Cardiac fibroblast (primary cell): ENCODE measurements around the gene MSX2.

ENCODE experiments used
- DNase-seq, 2 donors: peaks; one replicate each; pipeline versions ENCODE4 v3.0.0 to v3.0.0-alpha.2; 2010; ENCODE audit warnings: low read depth in 2 of 2
- H3K4me3 ChIP-seq, 2 donors: replicated peaks in 1 of 2; 1 replicate in 1 of 2; 2 replicates in 1 of 2; pipeline ENCODE4 v1.5.1; 2011; ENCODE audit warnings: low read depth in 2 of 2, low read length in 2 of 2, mild to moderate bottlenecking in 2 of 2, moderate library complexity in 1 of 2
- TF ChIP-seq, protein P1 (sequence below): IDR thresholded peaks from one replicate; pipeline ENCODE4 v1.5.1; 2011; ENCODE audit warnings: low read depth, mild to moderate bottlenecking, low read length, inconsistent platforms

Gene MSX2

DNA sequence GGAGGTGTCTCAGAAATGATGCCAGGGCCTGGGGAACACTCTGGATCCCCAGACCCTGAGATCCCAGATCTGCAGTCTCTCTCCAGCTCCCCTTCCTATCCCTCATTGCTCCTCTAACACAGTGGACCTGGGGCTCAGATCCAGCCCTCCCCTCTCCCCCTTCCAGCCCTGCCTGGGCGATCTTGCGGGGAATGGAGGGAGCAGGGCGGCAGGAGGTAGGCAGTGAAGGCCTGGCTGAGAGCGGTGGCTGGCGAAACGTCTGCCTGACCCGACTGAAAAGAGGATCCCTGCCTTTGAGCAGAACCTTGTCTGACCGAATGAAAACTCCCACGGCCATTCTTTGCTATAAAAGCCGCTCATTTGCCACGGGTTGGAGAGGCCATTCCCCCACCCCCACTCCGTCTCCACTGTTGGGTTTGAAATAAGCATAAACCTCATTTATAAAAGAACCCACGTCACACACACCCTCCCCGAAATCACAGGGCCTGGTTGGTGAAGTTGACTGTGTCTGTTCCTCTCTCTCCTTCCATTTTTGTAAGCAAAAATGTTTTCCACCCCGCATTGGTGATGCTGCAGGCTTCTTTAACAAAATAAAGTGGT is 8.8 kb downstream of the MSX2 start:
- TF ChIP-seq, protein P1, sequence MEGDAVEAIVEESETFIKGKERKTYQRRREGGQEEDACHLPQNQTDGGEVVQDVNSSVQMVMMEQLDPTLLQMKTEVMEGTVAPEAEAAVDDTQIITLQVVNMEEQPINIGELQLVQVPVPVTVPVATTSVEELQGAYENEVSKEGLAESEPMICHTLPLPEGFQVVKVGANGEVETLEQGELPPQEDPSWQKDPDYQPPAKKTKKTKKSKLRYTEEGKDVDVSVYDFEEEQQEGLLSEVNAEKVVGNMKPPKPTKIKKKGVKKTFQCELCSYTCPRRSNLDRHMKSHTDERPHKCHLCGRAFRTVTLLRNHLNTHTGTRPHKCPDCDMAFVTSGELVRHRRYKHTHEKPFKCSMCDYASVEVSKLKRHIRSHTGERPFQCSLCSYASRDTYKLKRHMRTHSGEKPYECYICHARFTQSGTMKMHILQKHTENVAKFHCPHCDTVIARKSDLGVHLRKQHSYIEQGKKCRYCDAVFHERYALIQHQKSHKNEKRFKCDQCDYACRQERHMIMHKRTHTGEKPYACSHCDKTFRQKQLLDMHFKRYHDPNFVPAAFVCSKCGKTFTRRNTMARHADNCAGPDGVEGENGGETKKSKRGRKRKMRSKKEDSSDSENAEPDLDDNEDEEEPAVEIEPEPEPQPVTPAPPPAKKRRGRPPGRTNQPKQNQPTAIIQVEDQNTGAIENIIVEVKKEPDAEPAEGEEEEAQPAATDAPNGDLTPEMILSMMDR: no peak
- no peak overlapping the region for H3K4me3 ChIP-seq
- DNase-seq: no peak

DNA sequence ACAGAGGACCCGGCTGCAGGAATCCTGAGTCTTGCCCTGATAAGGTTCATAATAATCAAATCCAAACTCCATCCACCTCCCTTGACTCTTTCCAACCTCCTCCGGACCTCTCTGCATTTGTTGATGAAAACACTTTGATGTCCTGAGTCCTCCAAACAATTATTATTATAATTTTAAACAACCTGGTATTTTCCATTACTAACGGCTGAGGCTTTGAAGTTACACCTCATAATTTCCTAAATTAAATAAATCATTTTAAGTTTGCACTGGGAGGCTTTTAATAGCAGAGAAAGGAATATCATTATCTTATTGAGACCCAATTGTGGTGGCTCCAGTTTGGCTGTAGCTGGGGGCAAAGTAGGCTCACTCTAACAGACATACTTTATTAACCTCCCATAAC is 9.5 kb downstream of the MSX2 start:
- DNase-seq: no peak
- no peak overlapping the region for H3K4me3 ChIP-seq
- TF ChIP-seq, protein P1: no peak

DNA sequence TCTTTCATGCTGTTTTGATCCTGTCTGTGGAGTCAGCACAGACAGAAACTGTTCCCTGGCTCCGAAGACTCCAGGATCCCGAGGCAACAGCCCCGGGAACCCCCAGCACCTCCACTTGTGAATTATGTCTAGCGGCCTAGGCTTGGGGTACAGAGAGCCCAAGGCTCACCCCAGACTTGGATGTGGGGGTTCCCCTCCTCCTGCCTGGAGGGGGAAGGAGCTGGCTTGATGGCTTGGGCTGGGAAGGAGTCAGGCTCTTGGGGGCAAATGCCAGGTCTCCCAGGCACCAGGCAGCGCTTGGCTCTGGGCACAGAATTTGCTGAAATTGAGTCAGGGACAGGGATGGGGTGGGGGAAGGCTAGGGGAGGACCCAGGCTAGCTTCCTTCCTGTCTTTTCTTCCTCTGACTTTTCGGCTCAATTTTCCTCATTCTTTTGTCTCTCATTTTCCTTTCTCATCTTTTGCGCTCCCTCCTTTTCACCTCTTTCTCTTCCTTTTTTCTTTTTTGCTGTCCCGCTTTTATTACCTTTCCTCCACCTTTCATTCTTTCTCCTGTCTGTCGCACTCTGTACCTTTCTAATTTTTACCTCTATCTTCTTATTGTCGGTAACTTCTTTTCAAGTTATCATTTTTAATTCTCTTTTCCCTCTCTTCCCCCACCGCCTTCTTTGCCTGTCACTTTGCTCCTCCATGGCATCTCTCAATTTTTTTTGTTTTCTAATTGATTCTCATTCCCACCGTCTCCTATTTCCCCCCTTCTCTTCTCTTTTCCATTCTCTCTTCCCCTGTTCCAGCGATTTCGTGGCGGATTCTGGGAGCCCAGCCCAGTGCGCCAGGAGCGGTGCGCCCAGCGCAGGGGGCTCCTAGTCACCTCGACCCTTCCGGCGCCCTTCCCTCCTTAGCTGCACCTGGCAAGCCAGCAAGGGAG is 10.5 kb downstream of the MSX2 start:
- DNase-seq: no peak
- TF ChIP-seq, protein P1: no peak
- H3K4me3 ChIP-seq: no peak overlapping the region

DNA sequence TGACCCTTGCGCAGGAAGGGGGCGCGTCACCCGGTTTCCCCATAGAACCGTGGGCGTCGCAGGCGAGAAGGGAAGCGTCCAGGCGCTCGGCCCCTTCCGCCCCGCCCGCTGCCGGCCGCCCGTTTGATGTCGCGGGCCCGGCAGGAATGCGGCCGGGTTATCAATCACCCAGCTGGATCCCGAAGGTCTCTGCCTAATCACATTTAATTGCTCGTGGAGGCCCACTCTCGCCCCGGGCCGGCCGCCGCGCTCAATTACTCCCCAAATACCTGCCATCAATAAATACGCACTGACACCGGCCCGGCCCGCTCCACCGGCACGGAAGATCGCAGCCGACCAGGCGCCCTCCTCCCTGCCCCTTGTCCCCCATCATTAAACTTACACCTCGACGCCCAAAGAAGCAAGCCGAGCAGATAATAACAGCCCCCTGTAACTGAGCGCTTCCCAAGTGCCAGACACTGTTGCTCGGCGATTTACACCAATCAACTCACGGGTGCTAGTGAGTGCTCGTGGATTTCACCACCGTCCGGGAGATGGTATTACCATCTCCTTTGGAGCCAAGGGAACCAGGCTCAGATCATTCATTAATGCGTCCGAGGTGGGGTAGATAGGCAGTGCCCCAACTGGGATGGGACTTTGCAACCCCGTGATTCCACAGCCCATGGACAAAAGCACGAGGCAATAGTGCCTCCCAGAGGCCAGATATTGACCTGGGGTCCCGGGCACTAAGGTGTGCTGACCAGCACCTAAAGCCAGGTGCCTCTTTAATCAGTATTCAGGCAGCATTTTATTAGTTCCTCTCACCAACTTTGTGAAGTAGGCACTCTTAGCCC is 11.3 kb downstream of the MSX2 start:
- H3K4me3 ChIP-seq: no peak overlapping the region
- DNase-seq: no peak
- TF ChIP-seq, protein P1: peak; percentile 6

DNA sequence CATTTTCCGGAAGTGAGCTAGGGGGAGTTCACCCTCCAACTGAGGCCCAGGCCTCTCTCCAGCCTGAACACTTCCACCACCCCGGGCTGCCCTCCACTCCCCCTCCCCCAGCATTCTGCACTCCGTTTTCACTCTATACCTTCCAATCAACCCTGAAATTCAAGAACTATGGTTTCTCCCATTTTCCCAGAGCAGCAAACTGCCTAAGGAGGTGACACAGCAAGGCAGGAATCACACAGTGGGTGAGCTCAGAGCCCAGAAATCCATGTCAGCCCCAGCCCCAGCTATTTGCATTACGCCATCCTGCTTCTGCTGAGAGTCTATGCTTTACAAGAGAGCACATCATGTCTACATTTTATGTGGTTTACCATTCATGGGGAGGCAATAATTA is 11.9 kb downstream of the MSX2 start:
- DNase-seq: peak; percentile 14 to 27
- TF ChIP-seq, protein P1: no peak
- H3K4me3 ChIP-seq: no peak overlapping the region

DNA sequence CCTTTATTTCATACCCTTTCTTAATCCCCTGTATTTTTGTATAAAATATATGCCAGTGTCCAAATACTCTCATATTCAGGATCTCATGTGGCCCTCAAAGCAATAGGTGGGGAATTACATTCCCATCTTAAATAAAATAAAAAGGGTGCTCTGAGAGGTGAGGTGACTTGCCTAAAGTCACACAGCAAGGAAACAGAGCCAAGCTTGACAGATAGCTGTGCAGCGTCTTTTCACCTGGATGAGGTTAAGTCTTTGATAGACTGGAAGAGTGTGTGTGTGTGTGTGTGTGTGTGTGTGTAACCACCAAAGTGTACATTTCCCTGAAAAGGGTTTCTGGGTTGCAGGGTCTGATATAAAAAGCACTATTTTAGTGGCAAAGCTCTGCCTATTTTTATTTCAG is 12.4 kb downstream of the MSX2 start:
- TF ChIP-seq, protein P1: no peak
- no peak for DNase-seq
- no peak overlapping the region for H3K4me3 ChIP-seq
